ENCODE results near the gene BMERB1.

- TF ChIP-seq SMAD2 (IDR thresholded peaks at IDR 0.05; ENCODE audit: low read depth, low read length) (no peak), U2AF1 (optimal IDR thresholded peaks at IDR 0.05; ENCODE audit: low read depth, low read length) (no peak), CBX3 (IDR thresholded peaks at IDR 0.05; ENCODE audit: borderline replicate concordance in 1 of 2, low read length in 2 of 2) (no peak), TBP (optimal IDR thresholded peaks at IDR 0.05; ENCODE audit: low read depth, low read length) (no peak), ZNF274 (IDR thresholded peaks at IDR 0.05; ENCODE audit: borderline replicate concordance, low read depth, low read length) (no peak)
Measured at GRCh38 chr16:15526097-15526496, 91.7 kb downstream of the BMERB1 start.

Measured in K562 (cell line).